SU-DHL-6 (cell line): ENCODE measurements around the gene PXMP4.

Experiments used
- CTCF ChIP-seq: fragments of 200-600 bp; sonication (generic); IDR thresholded peaks from one replicate; pipeline ENCODE4 v1.5.1; 2017; ENCODE audit warnings: antibody characterized with exemption, mild to moderate bottlenecking, low read length, moderate library complexity; ENCODE audit not compliant: insufficient read depth, poor library complexity, severe bottlenecking
- EZH2phosphoT487 ChIP-seq: fragments of 200-600 bp; sonication (generic), shearing (Covaris generic); conservative IDR thresholded peaks from 2 replicates; pipeline ENCODE4 v1.6.1; 2018; ENCODE audit warnings: mild to moderate bottlenecking, antibody characterized with exemption, low read length, moderate library complexity, mixed read lengths

- TF ChIP-seq CTCF = no peak
- TF ChIP-seq EZH2phosphoT487 = no peak
Measured at GRCh38 chr20:33766686-33767085, 46.6 kb upstream of the PXMP4 start.
